Heart left ventricle (tissue), 16 donors: Measurements from ENCODE around the gene UBE3A. TPM values are rescaled to one million over a fixed set of nuclear protein-coding genes. Genes with fewer than 3 reads are reported as not detected.
"Not testable (repeated sequence)": the region's sequence is repeated elsewhere in the genome, so short reads cannot be mapped to it uniquely, and the experiment has no call there.

ENCODE experiments used
- ATAC-seq, 4 donors: fragments of 200-7000 bp; cut with Tn5 transposase; one replicate each; pipeline ENCODE4 v1.9.1; 2020 to 2022; ENCODE audit warnings: moderate library complexity in 4 of 4, mild to moderate bottlenecking in 3 of 4, moderate number of reproducible peaks in 1 of 4
- DNase-seq, 5 donors: peaks; one replicate each; pipeline ENCODE4 v3.0.0-alpha.2; 2020
- H3K27ac ChIP-seq, 12 donors: fragments of 200-600 bp; sonication (generic) in 4 of 12; one replicate each; pipeline versions ENCODE4 v1.5.0 to v1.8.0; 2016 to 2022; ENCODE audit warnings: mild to moderate bottlenecking in 2 of 12
- H3K27me3 ChIP-seq, 9 donors: fragments of 200-600 bp; sonication (generic) in 2 of 9; one replicate each; pipeline versions ENCODE4 v1.5.1 to v1.8.0; 2016 to 2022; ENCODE audit warnings: mild to moderate bottlenecking in 3 of 9
- H3K36me3 ChIP-seq, 9 donors: fragments of 200-600 bp; sonication (generic) in 2 of 9; one replicate each; pipeline versions ENCODE4 v1.5.0 to v1.8.0; 2018 to 2022; ENCODE audit warnings: mild to moderate bottlenecking in 2 of 9
- H3K4me1 ChIP-seq, 12 donors: fragments of 200-600 bp; sonication (generic) in 4 of 12; one replicate each; pipeline versions ENCODE4 v1.5.0 to v1.8.0; 2016 to 2022; ENCODE audit warnings: mild to moderate bottlenecking in 3 of 12
- H3K4me3 ChIP-seq, 12 donors: fragments of 200-600 bp; sonication (generic) in 4 of 12; one replicate each; pipeline versions ENCODE4 v1.5.0 to v1.8.0; 2017 to 2022; ENCODE audit warnings: mild to moderate bottlenecking in 9 of 12, moderate library complexity in 4 of 12
- H3K9me3 ChIP-seq, 12 donors: fragments of 200-600 bp; sonication (generic) in 4 of 12; one replicate each; pipeline versions ENCODE4 v1.5.0 to v1.8.0; 2016 to 2022; ENCODE audit warnings: mild to moderate bottlenecking in 1 of 12
- POLR2A ChIP-seq, 2 donors: fragments of 450-650 bp; IDR thresholded peaks; one replicate each; pipeline ENCODE4 v1.6.1; 2017; ENCODE audit warnings: antibody characterized with exemption in 2 of 2, mild to moderate bottlenecking in 2 of 2, moderate library complexity in 2 of 2
- WGBS, 4 donors: extraction: QIAGEN DNeasy Blood & Tissue Kit in 2 of 4; methylation state at CpG; one replicate each; pipeline versions ENCODE4 v1.1.5 to v1.1.7; 2013 to 2018; 5-methylcytosine and 5-hydroxymethylcytosine counted together
- intact Hi-C, 10 donors: fragments of 100-400 bp; cut with DNase I; formaldehyde crosslinking; loops; one replicate each; pipeline versions ENCODE4 v1.11.1 to v1.14.2; 2022
- polyA plus RNA-seq, 2 donors: library from polyadenylated mRNA; stranded (reverse); fragments of 200-250 nt; gene quantifications; one replicate each; pipeline ENCODE4 v1.2.3, GENCODE V29; 2013
- total RNA-seq, 9 donors: library from RNA; depleted of rRNA in 2 of 9; stranded (reverse); fragments of >200 nt in 2 of 9; fragmentation: NEBNext Ultra II Directional in 3 of 9; extraction: Animal tissue kit (Norgen Biotek cat#: 25700) in 3 of 9; gene quantifications; one replicate each; pipeline versions ENCODE4 v1.1.0 to v1.2.4, GENCODE V29; 2016 to 2023
- TF ChIP-seq, protein P1 (sequence below), 12 donors: fragments of 200-600 bp; sonication (generic) in 4 of 12; IDR thresholded peaks; one replicate each; pipeline versions ENCODE4 v1.5.0 to v1.8.0; 2018 to 2022; ENCODE audit warnings: antibody characterized with exemption in 12 of 12, mild to moderate bottlenecking in 5 of 12
- donor health status: ischemic (EF 13 %, LVEDD 7.1; RV severe dilation, severe dysfunction).
- donor health status: healthy with polysubstance abuse.
- donor health status: DM: no; HTN: yes; CAD: no.
- donor health status: DM: no; HTN: no; CAD: no.
- donor health status: ischemic (EF 25% LVEDD 6.9; RV normal size, moderate dysfunction).
- donor health status: ischemic (EF 25% LVEDD 5.7; RV mildly dilated, moderate dysfunction).
- donor health status: healthy.
- donor health status: DM: yes; HTN: yes; CAD: no.
- donor health status: ischemic (EF 35%, LVEDD 5.7; RV mildly dilated, moderate dysfunction).
- donor health status: nonischemic (EF 11% LVEDD 7.7; RV severe dilation, severe dysfunction).
- donor health status: DM: yes; HTN: yes; CAD: no.
- donor health status: PGD.
- donor health status: ischemic (EF 29% LVEDD 5.4; RV normal size, mild dysfunction).
- donor health status: nonischemic (EF 23%, LVEDD 6.1; RV moderate dilation, normal function).

UBE3A gene
- total and polyA plus RNA-seq, 11 donors, result 34.6 to 140 (median 103) TPM

DNA sequence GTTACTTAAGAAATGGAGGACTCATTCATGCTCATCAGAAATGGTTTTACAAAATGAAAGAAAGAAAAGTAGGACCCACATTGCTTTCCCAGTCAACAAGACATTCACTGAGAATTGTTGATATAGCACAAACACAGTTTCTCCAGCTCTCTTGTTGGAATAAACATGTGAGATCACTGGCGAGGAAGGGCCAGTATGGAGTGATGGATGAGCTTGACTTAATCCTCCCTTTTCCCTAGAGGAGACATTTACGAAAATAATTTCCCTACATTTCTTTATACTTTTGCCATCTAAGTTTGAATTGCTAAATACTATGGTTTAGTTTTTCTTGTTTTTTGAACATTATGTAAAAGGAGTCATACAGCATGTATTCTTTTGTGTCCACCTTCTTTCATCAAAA, 15.9 kb upstream of the UBE3A start:
- no peak for ATAC-seq
- H3K27ac ChIP-seq, result no peak overlapping the region

DNA sequence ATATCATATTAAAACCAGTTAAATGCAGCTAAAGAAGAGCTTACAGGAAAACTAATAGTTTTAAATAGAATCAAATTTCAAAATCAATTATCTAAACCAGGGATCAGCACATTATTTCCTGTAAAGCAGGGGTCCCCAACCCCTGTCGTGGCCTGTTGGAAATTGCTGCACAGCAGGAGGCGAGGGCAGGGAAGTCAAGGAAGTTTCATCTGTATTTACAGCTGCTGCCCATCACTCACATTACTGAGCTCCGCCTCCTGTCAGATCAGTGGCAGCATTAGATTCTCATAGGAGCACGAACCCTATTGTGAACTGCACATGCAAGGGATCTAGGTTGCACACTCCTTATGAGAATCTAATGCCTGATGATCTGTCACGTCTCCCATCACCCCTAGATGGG, 14.4 kb upstream of the UBE3A start:
- H3K27me3 ChIP-seq, H3K4me3 ChIP-seq, H3K27ac ChIP-seq, H3K36me3 ChIP-seq, DNase-seq, H3K4me1 ChIP-seq, ATAC-seq, intact Hi-C loops: not testable (repeated sequence)
- peaks cover 0 to 20% (median 12%) of the 10 kb centered on the region in 12 donors for H3K9me3 ChIP-seq
- WGBS, 4 donors, result 78 to 86% (median 82%) methylated on average over 5 of the region's 5 CpGs

More for the DNA sequence above, 15.9 kb upstream of the UBE3A start:
- Histone ChIP-seq H3K4me3 (no peak overlapping the region), H3K36me3 (no peaks in the 10 kb centered on the region), H3K9me3 (peaks cover 0 to 20% (median 12%) of the 10 kb centered on the region in 12 donors), H3K27me3 (no peaks in the 10 kb centered on the region), H3K4me1 (no peaks in the 10 kb centered on the region)
- WGBS, 4 donors, result 81 to 91% (median 85%) methylated on average over 2 of the region's 2 CpGs
- intact Hi-C loops, result no loop called here
- no peak for DNase-seq
- no peak for TF ChIP-seq POLR2A (IDR thresholded peaks at IDR 0.05)
- TF ChIP-seq, protein P1, sequence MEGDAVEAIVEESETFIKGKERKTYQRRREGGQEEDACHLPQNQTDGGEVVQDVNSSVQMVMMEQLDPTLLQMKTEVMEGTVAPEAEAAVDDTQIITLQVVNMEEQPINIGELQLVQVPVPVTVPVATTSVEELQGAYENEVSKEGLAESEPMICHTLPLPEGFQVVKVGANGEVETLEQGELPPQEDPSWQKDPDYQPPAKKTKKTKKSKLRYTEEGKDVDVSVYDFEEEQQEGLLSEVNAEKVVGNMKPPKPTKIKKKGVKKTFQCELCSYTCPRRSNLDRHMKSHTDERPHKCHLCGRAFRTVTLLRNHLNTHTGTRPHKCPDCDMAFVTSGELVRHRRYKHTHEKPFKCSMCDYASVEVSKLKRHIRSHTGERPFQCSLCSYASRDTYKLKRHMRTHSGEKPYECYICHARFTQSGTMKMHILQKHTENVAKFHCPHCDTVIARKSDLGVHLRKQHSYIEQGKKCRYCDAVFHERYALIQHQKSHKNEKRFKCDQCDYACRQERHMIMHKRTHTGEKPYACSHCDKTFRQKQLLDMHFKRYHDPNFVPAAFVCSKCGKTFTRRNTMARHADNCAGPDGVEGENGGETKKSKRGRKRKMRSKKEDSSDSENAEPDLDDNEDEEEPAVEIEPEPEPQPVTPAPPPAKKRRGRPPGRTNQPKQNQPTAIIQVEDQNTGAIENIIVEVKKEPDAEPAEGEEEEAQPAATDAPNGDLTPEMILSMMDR (IDR thresholded peaks at IDR 0.05), result no peak

DNA sequence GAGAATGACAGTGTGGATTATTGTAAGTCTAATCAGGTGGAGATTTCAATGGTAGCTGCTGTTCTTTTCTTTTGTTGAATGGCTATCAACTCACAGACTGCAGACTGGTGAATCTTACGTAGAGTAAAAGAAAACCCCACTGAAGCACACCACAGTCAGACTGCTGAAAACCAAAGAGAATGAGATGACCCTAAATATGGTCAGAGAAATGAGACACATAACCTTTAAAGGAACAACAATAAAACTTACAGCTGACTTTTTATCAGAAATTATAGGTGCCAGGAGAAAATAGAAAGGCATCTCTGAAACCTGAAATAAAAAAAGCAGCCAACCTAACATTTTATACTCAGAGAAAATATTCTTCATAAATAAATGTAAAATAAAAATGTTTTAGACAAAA, 12.7 kb upstream of the UBE3A start:
- Histone ChIP-seq H3K27me3 (no peaks in the 10 kb centered on the region), H3K4me1 (no peaks in the 10 kb centered on the region), H3K36me3 (no peaks in the 10 kb centered on the region), H3K4me3 (no peak overlapping the region), H3K9me3 (peaks cover 0 to 20% (median 12%) of the 10 kb centered on the region in 12 donors), H3K27ac (no peak overlapping the region)
- intact Hi-C loops, result no loop called here
- ATAC-seq (no peak), DNase-seq (no peak)
- no peak for TF ChIP-seq POLR2A (IDR thresholded peaks at IDR 0.05)
- TF ChIP-seq, protein P1 (IDR thresholded peaks at IDR 0.05), result no peak
- WGBS, 4 donors, result 92 to 98% (median 98%) methylated on average over 1 of the region's 1 CpG

DNA sequence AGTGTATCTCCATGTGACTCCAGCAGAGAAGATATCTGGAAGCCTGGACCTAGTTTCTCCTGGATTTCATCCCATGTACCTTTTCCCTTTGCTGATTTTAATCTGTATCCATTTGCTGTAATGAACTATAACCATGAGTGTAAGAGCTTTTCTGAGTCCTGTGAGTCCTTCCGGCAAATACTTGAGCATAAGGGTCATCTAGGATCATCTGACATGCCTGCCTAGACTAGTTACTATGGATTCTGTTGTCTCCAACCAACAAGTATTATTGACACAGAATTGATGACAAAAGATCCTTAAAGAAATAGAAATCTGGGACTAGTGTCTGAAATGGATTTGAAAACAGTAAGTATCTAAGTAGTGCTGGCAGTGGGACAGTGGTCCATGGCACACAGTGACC, 11.3 kb upstream of the UBE3A start:
- no peak overlapping the region for H3K27ac ChIP-seq
- WGBS, 4 donors, result 91 to 100% (median 97%) methylated on average over 1 of the region's 1 CpG
- intact Hi-C loops, result no loop called here
- no peaks in the 10 kb centered on the region for H3K4me1 ChIP-seq
- peaks cover 0 to 20% (median 12%) of the 10 kb centered on the region in 12 donors for H3K9me3 ChIP-seq
- ATAC-seq (no peak), DNase-seq (no peak)
- H3K27me3 ChIP-seq, result no peaks in the 10 kb centered on the region
- H3K36me3 ChIP-seq, result no peaks in the 10 kb centered on the region
- TF ChIP-seq, protein P1 (IDR thresholded peaks at IDR 0.05), result no peak
- TF ChIP-seq POLR2A (IDR thresholded peaks at IDR 0.05), result no peak
- no peak overlapping the region for H3K4me3 ChIP-seq

DNA sequence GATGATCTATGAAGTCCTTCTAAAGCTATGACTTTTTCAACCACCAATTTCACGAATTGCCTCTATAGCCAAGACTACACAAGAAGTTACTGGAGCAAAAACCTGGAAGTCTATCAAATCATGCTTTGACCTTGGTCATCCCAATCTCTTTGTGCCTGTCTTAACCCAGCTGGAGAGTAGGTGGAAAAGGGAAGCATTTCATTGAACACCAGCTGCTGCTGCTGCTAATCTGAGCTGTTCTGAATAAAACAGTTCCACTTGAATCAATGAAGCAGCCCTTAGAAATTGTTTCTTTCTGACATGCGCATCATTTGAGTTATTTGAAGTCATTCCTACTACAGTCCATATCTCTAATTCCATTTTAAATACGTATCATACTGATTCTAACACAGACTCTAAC, 7.3 kb upstream of the UBE3A start:
- WGBS, 4 donors, result 89 to 95% (median 92%) methylated on average over 3 of the region's 3 CpGs
- TF ChIP-seq POLR2A (IDR thresholded peaks at IDR 0.05), result no peak
- TF ChIP-seq, protein P1 (IDR thresholded peaks at IDR 0.05), result no peak

More for the DNA sequence above, 7.3 kb upstream of the UBE3A start:
- Histone ChIP-seq H3K27me3 (no peaks in the 10 kb centered on the region), H3K4me1 (no peaks in the 10 kb centered on the region), H3K4me3 (no peak overlapping the region), H3K27ac (no peak overlapping the region), H3K9me3 (peaks cover 0 to 8% (median 2%) of the 10 kb centered on the region in 12 donors), H3K36me3 (no peaks in the 10 kb centered on the region)
- ATAC-seq (no peak), DNase-seq (no peak)
- intact Hi-C loops, result no loop called here
